Pancreas (tissue), 10 donors: ENCODE results near the gene RAD51AP2. TPM values are rescaled to one million over a fixed set of nuclear protein-coding genes. Genes with fewer than 3 reads are reported as not detected.

Experiments used
- ATAC-seq, 4 donors: fragments of 200-7000 bp; cut with Tn5 transposase; one replicate each; pipeline versions ENCODE4 v1.8.0 to v1.9.1; 2020; ENCODE audit warnings: mild to moderate bottlenecking in 4 of 4, moderate library complexity in 4 of 4
- DNase-seq, 6 donors: peaks; one replicate each; pipeline ENCODE4 v3.0.0-alpha.2; 2020
- FAIRE-seq: peaks from 2 replicates; lab custom pipeline; 2012; peaks lifted over from hg19 to GRCh38; lab: Jason Lieb, UNC
- H3K27ac ChIP-seq, 4 donors: fragments of 200-600 bp; sonication (generic); 1 replicate in 3 of 4; 2 replicates in 1 of 4; pipeline versions ENCODE4 v1.5.0 to v1.8.0; 2020
- H3K27me3 ChIP-seq, 4 donors: fragments of 200-600 bp; one replicate each; pipeline ENCODE4 v1.8.0; 2021
- H3K36me3 ChIP-seq, 3 donors: fragments of 200-600 bp; sonication (generic) in 1 of 3; one replicate each; pipeline versions ENCODE4 v1.5.0 to v1.8.0; 2020 to 2021
- H3K4me1 ChIP-seq, 3 donors: fragments of 200-600 bp; one replicate each; pipeline ENCODE4 v1.8.0; 2021
- H3K4me3 ChIP-seq, 4 donors: fragments of 200-600 bp; sonication (generic) in 2 of 4; one replicate each; pipeline versions ENCODE4 v1.5.0 to v1.8.0; 2020 to 2021
- H3K9me3 ChIP-seq, 4 donors: fragments of 200-600 bp; one replicate each; pipeline ENCODE4 v1.8.0; 2021
- WGBS, 2 donors: extraction: QIAGEN DNeasy Blood & Tissue Kit; methylation state at CpG; one replicate each; pipeline ENCODE4 v1.1.7; 2013; 5-methylcytosine and 5-hydroxymethylcytosine counted together
- intact Hi-C, 3 donors: fragments of 100-400 bp; cut with DNase I; formaldehyde crosslinking; loops; one replicate each; pipeline versions ENCODE4 v1.11.1 to v1.14.2; 2022
- polyA plus RNA-seq, 2 donors: library from polyadenylated mRNA; stranded (reverse); fragments of 200-250 nt; gene quantifications; one replicate each; pipeline ENCODE4 v1.2.3, GENCODE V29; 2013
- total RNA-seq, 6 donors: library from RNA; stranded (reverse); fragmentation: NEBNext Ultra II Directional in 4 of 6; extraction: Animal tissue kit (Norgen Biotek cat#: 25700) in 4 of 6; gene quantifications; one replicate each; pipeline versions ENCODE4 v1.2.1 to v1.2.4, GENCODE V29; 2021 to 2023
- TF ChIP-seq, protein P1 (sequence below), 4 donors: fragments of 200-600 bp; sonication (generic) in 3 of 4; IDR thresholded peaks; one replicate each; pipeline versions ENCODE4 v1.5.0 to v1.8.0; 2021; ENCODE audit warnings: antibody characterized with exemption in 4 of 4
- donor health status: healthy with polysubstance abuse.
- donor health status: DM: no; HTN: no; CAD: no; lungs with moderate emphysema.
- donor health status: DM: no; HTN: no; CAD: no.
- donor health status: control.
- donor health status: control.
- donor health status: Bipolar disorder and iron deficiency.
- donor health status: DM: yes; HTN: yes; CAD: no.
- donor health status: DM: no; HTN: no; CAD: no.
- donor health status: DM: no; HTN: no; CAD: no.
- donor health status: DM: yes; HTN: yes; CAD: no.

Gene RAD51AP2
- total and polyA plus RNA-seq, 8 donors: 0.05 to 0.23 (median 0.08) TPM

DNA sequence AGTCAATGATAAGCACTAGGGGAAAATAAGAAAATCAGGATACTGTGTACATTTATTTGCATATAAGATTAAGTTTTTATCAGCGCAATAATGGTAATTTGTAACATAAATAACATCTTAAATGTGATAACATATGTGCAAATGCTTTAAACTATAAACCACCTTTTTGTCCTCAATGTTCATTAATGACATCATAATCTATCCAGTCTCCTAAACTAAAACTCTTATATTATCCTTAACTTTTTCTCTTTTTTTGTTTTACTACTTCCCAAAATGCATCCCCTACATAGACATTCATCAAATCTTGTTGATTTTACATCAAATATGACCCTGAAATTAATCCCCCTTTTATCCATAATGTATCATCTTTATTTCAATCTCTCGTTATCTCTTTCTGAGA, 3.4 kb upstream of the RAD51AP2 start:
- FAIRE-seq: no peak
- no peak overlapping the region for H3K4me3 ChIP-seq
- TF ChIP-seq, protein P1, sequence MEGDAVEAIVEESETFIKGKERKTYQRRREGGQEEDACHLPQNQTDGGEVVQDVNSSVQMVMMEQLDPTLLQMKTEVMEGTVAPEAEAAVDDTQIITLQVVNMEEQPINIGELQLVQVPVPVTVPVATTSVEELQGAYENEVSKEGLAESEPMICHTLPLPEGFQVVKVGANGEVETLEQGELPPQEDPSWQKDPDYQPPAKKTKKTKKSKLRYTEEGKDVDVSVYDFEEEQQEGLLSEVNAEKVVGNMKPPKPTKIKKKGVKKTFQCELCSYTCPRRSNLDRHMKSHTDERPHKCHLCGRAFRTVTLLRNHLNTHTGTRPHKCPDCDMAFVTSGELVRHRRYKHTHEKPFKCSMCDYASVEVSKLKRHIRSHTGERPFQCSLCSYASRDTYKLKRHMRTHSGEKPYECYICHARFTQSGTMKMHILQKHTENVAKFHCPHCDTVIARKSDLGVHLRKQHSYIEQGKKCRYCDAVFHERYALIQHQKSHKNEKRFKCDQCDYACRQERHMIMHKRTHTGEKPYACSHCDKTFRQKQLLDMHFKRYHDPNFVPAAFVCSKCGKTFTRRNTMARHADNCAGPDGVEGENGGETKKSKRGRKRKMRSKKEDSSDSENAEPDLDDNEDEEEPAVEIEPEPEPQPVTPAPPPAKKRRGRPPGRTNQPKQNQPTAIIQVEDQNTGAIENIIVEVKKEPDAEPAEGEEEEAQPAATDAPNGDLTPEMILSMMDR (IDR thresholded peaks at IDR 0.05): no peak
- 80 to 91% methylated on average over 2 of the region's 2 CpGs for WGBS, 2 donors
- no peaks in the 10 kb centered on the region for H3K9me3 ChIP-seq
- no peak for ATAC-seq
- intact Hi-C loops: no loop called here
- H3K4me1 ChIP-seq: peaks cover 0 to 5% (median 5%) of the 10 kb centered on the region in 3 donors
- H3K27ac ChIP-seq: no peak overlapping the region
- no peak for DNase-seq
- no peaks in the 10 kb centered on the region for H3K36me3 ChIP-seq
- peaks cover 0 to 10% (median 0%) of the 10 kb centered on the region in 4 donors for H3K27me3 ChIP-seq

DNA sequence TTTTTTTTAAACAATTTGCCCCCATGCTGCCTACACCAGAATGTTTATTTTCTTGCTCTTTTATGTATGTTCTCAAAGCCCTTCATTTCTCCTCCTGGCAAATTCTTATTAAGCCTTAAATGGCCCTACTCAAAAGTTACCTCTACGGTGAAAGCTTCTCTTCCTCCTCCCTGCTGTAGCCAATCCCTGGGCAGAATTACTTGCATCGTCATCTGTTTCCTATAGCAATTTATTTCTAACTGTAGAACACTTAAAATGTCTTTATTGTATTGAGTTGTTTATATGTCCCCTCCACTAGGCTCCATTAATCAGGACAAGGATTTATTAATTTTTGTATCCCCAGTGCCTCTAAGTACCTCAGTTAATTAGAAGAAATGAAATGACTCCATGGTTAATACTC, 2.5 kb upstream of the RAD51AP2 start:
- FAIRE-seq (no peak), ATAC-seq (no peak)
- H3K36me3 ChIP-seq: no peaks in the 10 kb centered on the region

DNA sequence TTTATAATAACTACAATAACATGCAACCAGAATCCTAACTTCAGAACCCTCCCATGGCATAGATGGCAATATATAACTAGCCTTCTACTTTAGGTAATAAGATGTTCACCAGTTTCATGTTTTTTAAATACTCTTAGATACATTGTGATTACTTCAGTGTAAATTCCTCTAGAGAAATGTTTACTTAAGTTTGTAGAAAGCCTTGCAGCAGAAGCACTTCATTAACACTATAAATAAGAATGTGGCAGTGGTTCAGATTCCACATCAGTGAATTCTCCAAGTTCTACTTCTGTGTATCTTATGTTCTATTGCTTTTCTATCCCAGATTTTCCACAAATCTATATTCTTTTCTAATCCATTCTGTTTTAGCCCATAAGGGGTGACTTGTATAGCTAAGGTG, 1.2 kb upstream of the RAD51AP2 start:
- no peak for ATAC-seq
- Histone ChIP-seq H3K4me1 (peaks cover 0 to 5% (median 5%) of the 10 kb centered on the region in 3 donors), H3K9me3 (no peaks in the 10 kb centered on the region), H3K4me3 (no peak overlapping the region), H3K36me3 (no peaks in the 10 kb centered on the region), H3K27me3 (peaks cover 0 to 10% (median 0%) of the 10 kb centered on the region in 4 donors), H3K27ac (no peak overlapping the region)
- TF ChIP-seq, protein P1 (IDR thresholded peaks at IDR 0.05): no peak
- no peak for DNase-seq
- FAIRE-seq: no peak
- intact Hi-C loops: no loop called here

More for the DNA sequence above, 2.5 kb upstream of the RAD51AP2 start:
- no peak for DNase-seq
- TF ChIP-seq, protein P1 (IDR thresholded peaks at IDR 0.05): no peak
- no peak overlapping the region for H3K4me3 ChIP-seq
- intact Hi-C loops: no loop called here
- H3K9me3 ChIP-seq: no peaks in the 10 kb centered on the region
- peaks cover 0 to 10% (median 0%) of the 10 kb centered on the region in 4 donors for H3K27me3 ChIP-seq
- no peak overlapping the region for H3K27ac ChIP-seq
- peaks cover 0 to 5% (median 5%) of the 10 kb centered on the region in 3 donors for H3K4me1 ChIP-seq
- WGBS, 2 donors: 56 to 80% methylated on average over 2 of the region's 2 CpGs

DNA sequence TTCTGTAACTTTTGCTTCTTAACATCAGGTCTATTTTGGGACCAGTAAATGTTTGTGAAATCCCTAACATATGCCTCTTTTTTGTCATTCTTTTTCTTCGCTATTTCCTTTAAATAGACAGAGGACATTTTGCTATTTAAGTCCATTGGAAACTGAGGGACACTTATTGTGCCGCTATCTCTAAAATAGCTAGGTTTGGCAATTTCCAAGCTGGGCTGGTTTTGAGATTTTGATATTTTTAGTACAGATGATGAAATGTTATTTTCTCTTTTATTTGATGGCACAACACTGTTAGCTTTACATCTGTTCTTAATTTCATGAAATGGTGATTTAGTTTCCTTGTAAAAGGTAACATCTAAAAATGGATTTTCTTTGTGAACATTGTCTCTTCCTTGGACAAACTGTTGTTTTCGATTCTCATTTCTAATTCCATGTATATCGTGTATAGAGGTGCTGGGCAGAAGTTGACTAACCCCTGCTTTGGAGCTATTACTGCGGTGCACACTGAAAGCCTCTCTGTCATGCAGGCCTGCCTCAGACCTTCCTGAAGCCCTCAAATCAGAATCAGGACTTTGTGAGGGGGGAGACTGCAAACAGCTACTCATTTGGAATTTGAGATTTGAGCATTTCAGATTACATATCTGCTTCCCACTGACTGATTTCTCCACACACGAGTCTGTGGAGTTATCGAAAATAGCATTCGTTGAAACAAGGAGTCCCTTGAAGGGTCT, 594 bp downstream of the RAD51AP2 start:
- intact Hi-C loops: no loop called here
- H3K27me3 ChIP-seq: peaks cover 0 to 10% (median 0%) of the 10 kb centered on the region in 4 donors
- DNase-seq (no peak), FAIRE-seq (no peak), ATAC-seq (peak in 3 of 4 donors; percentile 15 to 35 (median 16))
- H3K4me3 ChIP-seq: peak overlapping the region in 3 of 4 donors; percentile 13 to 50 (median 30)
- H3K36me3 ChIP-seq: no peaks in the 10 kb centered on the region
- TF ChIP-seq, protein P1 (IDR thresholded peaks at IDR 0.05): no peak
- no peak overlapping the region for H3K27ac ChIP-seq
- WGBS, 2 donors: 38 to 39% methylated on average over 8 of the region's 8 CpGs
- H3K9me3 ChIP-seq: no peaks in the 10 kb centered on the region
- peaks cover 0 to 5% (median 5%) of the 10 kb centered on the region in 3 donors for H3K4me1 ChIP-seq

DNA sequence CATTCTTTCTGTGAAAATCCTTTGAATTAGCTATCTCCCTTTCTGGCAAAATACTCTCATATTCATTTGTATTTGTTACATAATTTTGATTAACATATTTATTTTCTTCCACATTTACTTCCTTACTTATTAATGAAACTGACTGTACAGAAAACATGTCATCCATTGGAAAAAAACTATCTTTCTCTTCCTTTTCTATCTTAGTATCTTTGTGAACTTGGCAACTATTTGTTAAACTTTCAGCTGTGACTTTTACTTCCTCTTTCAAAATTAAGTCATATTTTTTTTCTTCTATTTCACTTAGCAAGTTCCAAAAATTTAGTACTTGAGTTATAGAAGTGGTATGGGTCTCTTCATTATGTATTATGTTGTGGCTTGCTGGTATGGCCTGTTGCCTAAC, 2.6 kb downstream of the RAD51AP2 start:
- FAIRE-seq: no peak
- Histone ChIP-seq H3K4me3 (no peak overlapping the region), H3K9me3 (no peaks in the 10 kb centered on the region), H3K27ac (no peak overlapping the region), H3K36me3 (no peaks in the 10 kb centered on the region), H3K27me3 (peaks cover 0 to 10% (median 0%) of the 10 kb centered on the region in 4 donors), H3K4me1 (peaks cover 0 to 5% (median 5%) of the 10 kb centered on the region in 3 donors)
- TF ChIP-seq, protein P1 (IDR thresholded peaks at IDR 0.05): no peak
- intact Hi-C loops: no loop called here
- ATAC-seq: no peak
- DNase-seq: no peak
